DOHH2 (cell line): ENCODE data around the gene CMTM4.

Experiments used
- H3F3A ChIP-seq: fragments of 200-600 bp; sonication (generic), shearing (Covaris generic); 2 replicates; pipeline ENCODE4 v1.6.0; 2016; ENCODE audit warnings: antibody characterized with exemption, mild to moderate bottlenecking; ENCODE audit not compliant: control insufficient read depth, insufficient read depth
- H3K27ac ChIP-seq: fragments of 200-600 bp; sonication (generic); 2 replicates; pipeline ENCODE4 v1.5.1; 2014; ENCODE audit warnings: low read depth, mild to moderate bottlenecking, low read length, moderate library complexity
- H3K27me3 ChIP-seq: fragments of 200-600 bp; sonication (generic); 2 replicates; pipeline ENCODE4 v1.6.1; 2014; ENCODE audit warnings: mild to moderate bottlenecking, low read length, mixed read lengths; ENCODE audit not compliant: control insufficient read depth
- H3K36me3 ChIP-seq: fragments of 200-600 bp; sonication (generic); 2 replicates; pipeline ENCODE4 v1.6.1; 2014; ENCODE audit warnings: mild to moderate bottlenecking, low read length, moderate library complexity, mixed read lengths; ENCODE audit not compliant: control insufficient read depth
- H3K4me1 ChIP-seq: fragments of 200-600 bp; sonication (generic); 2 replicates; pipeline ENCODE4 v1.6.1; 2014; ENCODE audit warnings: mild to moderate bottlenecking, low read length, mixed read lengths; ENCODE audit not compliant: control insufficient read depth
- H3K4me2 ChIP-seq: fragments of 200-600 bp; sonication (generic); 2 replicates; pipeline ENCODE4 v1.6.0; 2014; ENCODE audit warnings: mild to moderate bottlenecking, low read length, moderate library complexity
- H3K4me3 ChIP-seq: fragments of 200-600 bp; sonication (generic); 2 replicates; pipeline ENCODE4 v1.5.1; 2014; ENCODE audit warnings: mild to moderate bottlenecking, low read length, mixed read lengths
- H3K79me2 ChIP-seq: fragments of 200-600 bp; sonication (generic); 2 replicates; pipeline ENCODE4 v1.6.1; 2014; ENCODE audit warnings: mild to moderate bottlenecking, low read length, mixed read lengths; ENCODE audit not compliant: control insufficient read depth
- H3K9me2 ChIP-seq: fragments of 200-600 bp; sonication (generic); replicated peaks from 2 replicates; pipeline ENCODE4 v1.6.1; 2014; ENCODE audit warnings: mild to moderate bottlenecking, low read length, mixed read lengths; ENCODE audit not compliant: control insufficient read depth
- H3K9me3 ChIP-seq: fragments of 200-600 bp; sonication (generic); 2 replicates; pipeline ENCODE4 v1.6.1; 2014; ENCODE audit warnings: antibody characterized with exemption, low read length, mixed read lengths; ENCODE audit not compliant: control insufficient read depth, insufficient read depth
- H4K20me1 ChIP-seq: fragments of 200-600 bp; sonication (generic); 2 replicates; pipeline ENCODE4 v1.6.0; 2014; ENCODE audit warnings: low read depth, mild to moderate bottlenecking, antibody characterized with exemption, low read length, moderate library complexity; ENCODE audit not compliant: control insufficient read depth, insufficient read depth
- EZH2phosphoT487 ChIP-seq: fragments of 200-600 bp; sonication (generic); IDR thresholded peaks from 2 replicates; pipeline ENCODE4 v1.6.1; 2017; ENCODE audit warnings: borderline replicate concordance, mild to moderate bottlenecking, antibody characterized with exemption, low read length, moderate library complexity, mixed read lengths
- TF ChIP-seq, protein P1 (sequence below): fragments of 200-600 bp; sonication (generic); IDR thresholded peaks from one replicate; pipeline ENCODE4 v1.5.1; 2014; ENCODE audit warnings: antibody characterized with exemption, mild to moderate bottlenecking, low read depth, low read length; ENCODE audit not compliant: poor library complexity, severe bottlenecking

The CMTM4 gene

DNA sequence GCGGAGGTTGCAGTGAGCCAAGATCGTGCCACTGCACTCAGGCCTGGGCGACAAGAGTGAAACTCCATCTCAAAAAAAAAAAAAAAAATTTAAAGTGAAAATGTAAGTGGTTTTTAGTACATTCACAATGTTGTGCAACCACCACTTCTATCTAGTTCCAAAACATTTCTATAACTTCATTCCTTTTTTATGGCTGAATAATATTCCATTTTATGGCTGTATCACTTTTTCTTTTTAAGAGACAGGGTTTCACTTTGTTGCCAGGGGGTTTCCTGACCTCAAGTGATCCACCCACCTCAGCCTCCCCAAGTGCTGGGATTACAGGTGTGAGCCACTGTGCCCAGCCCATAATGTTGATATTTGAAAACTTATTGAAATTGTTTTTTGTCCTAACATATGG lies 103.7 kb downstream of the CMTM4 start:
- Histone ChIP-seq H3K27me3 (peaks cover 26% of the 10 kb centered on the region), H3K9me2 (no peaks in the 10 kb centered on the region), H3K4me1 (peaks cover 17% of the 10 kb centered on the region), H3K79me2 (no peaks in the 10 kb centered on the region), H4K20me1 (no peaks in the 10 kb centered on the region), H3K9me3 (no peaks in the 10 kb centered on the region), H3K27ac (no peak overlapping the region), H3K4me3 (no peak overlapping the region), H3K36me3 (no peaks in the 10 kb centered on the region), H3K4me2 (no peak overlapping the region), H3F3A (no peaks in the 10 kb centered on the region)
- no peak for TF ChIP-seq EZH2phosphoT487
- TF ChIP-seq, protein P1, sequence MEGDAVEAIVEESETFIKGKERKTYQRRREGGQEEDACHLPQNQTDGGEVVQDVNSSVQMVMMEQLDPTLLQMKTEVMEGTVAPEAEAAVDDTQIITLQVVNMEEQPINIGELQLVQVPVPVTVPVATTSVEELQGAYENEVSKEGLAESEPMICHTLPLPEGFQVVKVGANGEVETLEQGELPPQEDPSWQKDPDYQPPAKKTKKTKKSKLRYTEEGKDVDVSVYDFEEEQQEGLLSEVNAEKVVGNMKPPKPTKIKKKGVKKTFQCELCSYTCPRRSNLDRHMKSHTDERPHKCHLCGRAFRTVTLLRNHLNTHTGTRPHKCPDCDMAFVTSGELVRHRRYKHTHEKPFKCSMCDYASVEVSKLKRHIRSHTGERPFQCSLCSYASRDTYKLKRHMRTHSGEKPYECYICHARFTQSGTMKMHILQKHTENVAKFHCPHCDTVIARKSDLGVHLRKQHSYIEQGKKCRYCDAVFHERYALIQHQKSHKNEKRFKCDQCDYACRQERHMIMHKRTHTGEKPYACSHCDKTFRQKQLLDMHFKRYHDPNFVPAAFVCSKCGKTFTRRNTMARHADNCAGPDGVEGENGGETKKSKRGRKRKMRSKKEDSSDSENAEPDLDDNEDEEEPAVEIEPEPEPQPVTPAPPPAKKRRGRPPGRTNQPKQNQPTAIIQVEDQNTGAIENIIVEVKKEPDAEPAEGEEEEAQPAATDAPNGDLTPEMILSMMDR = no peak

DNA sequence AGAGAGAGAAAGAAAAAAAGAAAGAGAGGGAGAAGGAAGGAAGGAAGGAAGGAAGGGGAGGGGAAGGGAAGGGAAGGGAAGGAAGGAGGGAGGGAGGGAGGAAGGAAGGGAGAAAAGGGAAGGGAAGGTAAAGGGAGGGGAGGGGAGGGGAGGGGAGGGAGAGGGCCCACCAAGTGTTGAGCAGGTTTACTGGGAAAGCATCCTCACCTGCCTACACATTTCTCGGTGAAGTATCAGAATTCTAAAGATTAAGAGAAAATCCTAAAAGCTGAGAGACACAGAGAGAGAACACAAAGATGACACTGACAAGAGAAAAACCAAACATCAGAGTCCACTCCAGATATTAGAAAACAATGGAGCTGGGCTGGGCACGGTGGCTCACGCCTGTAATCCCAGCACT lies 104.3 kb downstream of the CMTM4 start:
- H3K9me3 ChIP-seq = no peaks in the 10 kb centered on the region
- no peak overlapping the region for H3K4me3 ChIP-seq
- H3F3A ChIP-seq = no peaks in the 10 kb centered on the region
- H4K20me1 ChIP-seq = no peaks in the 10 kb centered on the region
- H3K36me3 ChIP-seq = no peaks in the 10 kb centered on the region
- H3K27ac ChIP-seq = no peak overlapping the region
- H3K9me2 ChIP-seq = no peaks in the 10 kb centered on the region
- peaks cover 17% of the 10 kb centered on the region for H3K4me1 ChIP-seq
- no peak for TF ChIP-seq EZH2phosphoT487
- TF ChIP-seq, protein P1 = no peak
- H3K4me2 ChIP-seq = no peak overlapping the region
- H3K79me2 ChIP-seq = no peaks in the 10 kb centered on the region
- peaks cover 26% of the 10 kb centered on the region for H3K27me3 ChIP-seq

DNA sequence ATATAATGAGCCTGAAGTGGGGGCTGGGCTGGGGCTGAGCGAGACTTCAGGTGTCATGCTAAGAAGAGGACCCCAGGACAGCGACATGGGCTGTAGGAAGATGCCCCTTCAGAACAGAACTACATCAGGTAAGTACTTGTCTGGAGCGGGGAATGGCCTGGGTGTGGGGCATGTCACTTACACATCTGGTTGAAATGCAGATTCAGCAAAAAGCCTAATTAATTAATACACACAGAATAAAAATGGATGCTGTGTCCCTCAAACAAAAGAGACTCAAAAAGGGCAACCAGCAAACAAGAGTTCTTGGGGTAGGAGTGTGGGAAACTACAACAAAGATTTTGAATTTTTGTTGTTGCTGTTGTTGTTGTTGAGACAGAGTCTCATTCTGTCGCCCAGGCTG lies 105.5 kb downstream of the CMTM4 start:
- no peaks in the 10 kb centered on the region for H3F3A ChIP-seq
- H3K4me2 ChIP-seq = no peak overlapping the region
- no peaks in the 10 kb centered on the region for H4K20me1 ChIP-seq
- H3K27me3 ChIP-seq = peaks cover 26% of the 10 kb centered on the region
- no peak overlapping the region for H3K27ac ChIP-seq
- TF ChIP-seq, protein P1 = no peak
- no peak for TF ChIP-seq EZH2phosphoT487
- no peaks in the 10 kb centered on the region for H3K9me3 ChIP-seq
- no peaks in the 10 kb centered on the region for H3K36me3 ChIP-seq
- peaks cover 17% of the 10 kb centered on the region for H3K4me1 ChIP-seq
- no peaks in the 10 kb centered on the region for H3K79me2 ChIP-seq
- no peaks in the 10 kb centered on the region for H3K9me2 ChIP-seq
- no peak overlapping the region for H3K4me3 ChIP-seq

DNA sequence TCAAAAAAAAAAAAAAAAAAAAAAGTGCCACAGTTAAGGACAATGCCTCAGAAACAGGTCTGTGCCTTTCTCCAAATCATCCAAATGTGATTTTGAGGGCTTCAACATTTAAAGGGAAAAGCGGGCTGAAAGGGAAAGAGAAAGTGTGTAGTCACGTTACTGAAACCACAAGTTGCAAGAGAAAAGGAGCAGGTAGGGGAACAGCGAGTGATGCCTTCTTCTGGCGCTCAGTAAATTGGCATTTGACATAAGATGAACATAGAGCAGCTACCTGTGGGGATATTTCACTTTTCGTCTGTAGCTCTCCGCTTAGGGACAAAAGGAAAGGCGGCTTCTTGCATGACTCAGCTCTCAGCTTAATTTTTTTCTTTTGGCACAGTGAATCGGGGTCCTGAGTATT lies 106.2 kb downstream of the CMTM4 start:
- Histone ChIP-seq H3K79me2 (no peaks in the 10 kb centered on the region), H3K27me3 (peaks cover 26% of the 10 kb centered on the region), H3K4me1 (peaks cover 21% of the 10 kb centered on the region), H3K27ac (no peak overlapping the region), H3K4me3 (no peak overlapping the region), H3K9me2 (no peaks in the 10 kb centered on the region), H4K20me1 (no peaks in the 10 kb centered on the region), H3F3A (no peaks in the 10 kb centered on the region), H3K9me3 (no peaks in the 10 kb centered on the region), H3K4me2 (no peak overlapping the region; the same call in 1 of the 2 replicates), H3K36me3 (no peaks in the 10 kb centered on the region)
- no peak for TF ChIP-seq EZH2phosphoT487
- TF ChIP-seq, protein P1 = no peak
